ENCODE measurements around the gene ARID5A. TPM values are rescaled to one million over a fixed set of nuclear protein-coding genes. Genes with fewer than 3 reads are reported as not detected.

ARID5A gene
- total and polyA plus RNA-seq, 4 donors, result 12.5 to 61.9 (median 28.4) TPM

GRCh38 chr2:96531366-96531765 lies 5.2 kb upstream of the ARID5A start:
- Histone ChIP-seq H3K27ac (ENCODE audit: low read depth in 1 of 2, low read length in 1 of 2) (peak overlapping the region; percentile 64 to 90), H3K9ac (ENCODE audit: insufficient read depth in 1 of 2, low read length in 2 of 2) (peak overlapping the region; percentile 34 to 77), H3K4me1 (ENCODE audit: control insufficient read depth in 5 of 5, insufficient read depth in 5 of 5, low read length in 5 of 5) (peaks cover 23 to 55% (median 33%) of the 10 kb centered on the region in 5 donors), H3K4me3 (no peak overlapping the region), H3K27me3 (ENCODE audit: control insufficient read depth in 3 of 3, insufficient read depth in 3 of 3, low read length in 2 of 3) (no peaks in the 10 kb centered on the region), H3K36me3 (ENCODE audit: control insufficient read depth in 4 of 4, insufficient read depth in 4 of 4, low read length in 4 of 4) (no peaks in the 10 kb centered on the region), H3K9me3 (ENCODE audit: control insufficient read depth in 4 of 4, insufficient read depth in 3 of 4, low read length in 3 of 4) (no peaks in the 10 kb centered on the region)
- 81 to 86% methylated on average over 9 of the region's 9 CpGs for WGBS, 2 donors
- no peak for TF ChIP-seq CTCF (IDR thresholded peaks at IDR 0.05; ENCODE audit: control extremely low read depth, extremely low read depth)
- ATAC-seq (ENCODE audit: insufficient read depth, low FRiP score) (no peak), DNase-seq (no peak)

- Histone ChIP-seq H3K4me3 (no peak overlapping the region), H3K27ac (ENCODE audit: low read depth in 1 of 2, low read length in 1 of 2) (peak overlapping the region; percentile 69 to 90), H3K36me3 (ENCODE audit: control insufficient read depth in 4 of 4, insufficient read depth in 4 of 4, low read length in 4 of 4) (no peaks in the 10 kb centered on the region), H3K4me1 (ENCODE audit: control insufficient read depth in 5 of 5, insufficient read depth in 5 of 5, low read length in 5 of 5) (peaks cover 23 to 54% (median 30%) of the 10 kb centered on the region in 5 donors), H3K27me3 (ENCODE audit: control insufficient read depth in 3 of 3, insufficient read depth in 3 of 3, low read length in 2 of 3) (no peaks in the 10 kb centered on the region), H3K9me3 (ENCODE audit: control insufficient read depth in 4 of 4, insufficient read depth in 3 of 4, low read length in 3 of 4) (no peaks in the 10 kb centered on the region), H3K9ac (ENCODE audit: insufficient read depth in 1 of 2, low read length in 2 of 2) (peak overlapping the region; percentile 34 to 77)
- peak; percentile 96 to 100 (median 99) for DNase-seq
- no peak for TF ChIP-seq CTCF (IDR thresholded peaks at IDR 0.05; ENCODE audit: control extremely low read depth, extremely low read depth)
- 10 to 11% methylated on average over 22 to 23 of the region's 23 CpGs for WGBS, 2 donors
- ATAC-seq (ENCODE audit: insufficient read depth, low FRiP score), result peak; percentile 50
Measured at GRCh38 chr2:96531872-96532505, 4.6 kb upstream of the ARID5A start.

GRCh38 chr2:96532641-96533291 lies 3.8 kb upstream of the ARID5A start:
- peaks cover 23 to 55% (median 30%) of the 10 kb centered on the region in 5 donors for H3K4me1 ChIP-seq (ENCODE audit: control insufficient read depth in 5 of 5, insufficient read depth in 5 of 5, low read length in 5 of 5)
- WGBS, 2 donors, result 81 to 82% methylated on average over 7 of the region's 7 CpGs
- H3K27me3 ChIP-seq (ENCODE audit: control insufficient read depth in 3 of 3, insufficient read depth in 3 of 3, low read length in 2 of 3), result no peaks in the 10 kb centered on the region
- DNase-seq (no peak), ATAC-seq (ENCODE audit: insufficient read depth, low FRiP score) (no peak)
- H3K9ac ChIP-seq (ENCODE audit: insufficient read depth in 1 of 2, low read length in 2 of 2), result peak overlapping the region in 1 of 2 donors; percentile 46
- no peak for TF ChIP-seq CTCF (IDR thresholded peaks at IDR 0.05; ENCODE audit: control extremely low read depth, extremely low read depth)
- H3K4me3 ChIP-seq, result no peak overlapping the region
- no peaks in the 10 kb centered on the region for H3K36me3 ChIP-seq (ENCODE audit: control insufficient read depth in 4 of 4, insufficient read depth in 4 of 4, low read length in 4 of 4)
- peak overlapping the region; percentile 69 to 90 for H3K27ac ChIP-seq (ENCODE audit: low read depth in 1 of 2, low read length in 1 of 2)
- no peaks in the 10 kb centered on the region for H3K9me3 ChIP-seq (ENCODE audit: control insufficient read depth in 4 of 4, insufficient read depth in 3 of 4, low read length in 3 of 4)
